Mononuclear cell (primary cell): Measurements from ENCODE around the gene HSPA12A. TPM values are rescaled to one million over a fixed set of nuclear protein-coding genes. Genes with fewer than 3 reads are reported as not detected.

ENCODE experiments used
- H3K27me3 ChIP-seq: 2 replicates; pipeline ENCODE4 v1.6.0; 2011; ENCODE audit warnings: low read length, control low read depth; ENCODE audit not compliant: insufficient read depth
- H3K4me1 ChIP-seq: 2 replicates; pipeline ENCODE4 v1.5.1; 2011; ENCODE audit warnings: mild to moderate bottlenecking, low read length, control low read depth; ENCODE audit not compliant: insufficient read depth
- H3K4me3 ChIP-seq: 2 replicates; pipeline ENCODE4 v1.5.1; 2011; ENCODE audit warnings: mild to moderate bottlenecking, low read length, moderate library complexity
- H3K9me3 ChIP-seq: 2 replicates; pipeline ENCODE4 v1.5.1; 2011; ENCODE audit warnings: low read depth, mild to moderate bottlenecking, control low read depth, low read length
- total RNA-seq: library from RNA; depleted of rRNA; stranded (reverse); fragments of >200 nt; gene quantifications from one replicate; pipeline ENCODE4 v1.2.3, GENCODE V29; 2012

HSPA12A gene
- total RNA-seq, 1 donor: under 0.01 TPM

DNA sequence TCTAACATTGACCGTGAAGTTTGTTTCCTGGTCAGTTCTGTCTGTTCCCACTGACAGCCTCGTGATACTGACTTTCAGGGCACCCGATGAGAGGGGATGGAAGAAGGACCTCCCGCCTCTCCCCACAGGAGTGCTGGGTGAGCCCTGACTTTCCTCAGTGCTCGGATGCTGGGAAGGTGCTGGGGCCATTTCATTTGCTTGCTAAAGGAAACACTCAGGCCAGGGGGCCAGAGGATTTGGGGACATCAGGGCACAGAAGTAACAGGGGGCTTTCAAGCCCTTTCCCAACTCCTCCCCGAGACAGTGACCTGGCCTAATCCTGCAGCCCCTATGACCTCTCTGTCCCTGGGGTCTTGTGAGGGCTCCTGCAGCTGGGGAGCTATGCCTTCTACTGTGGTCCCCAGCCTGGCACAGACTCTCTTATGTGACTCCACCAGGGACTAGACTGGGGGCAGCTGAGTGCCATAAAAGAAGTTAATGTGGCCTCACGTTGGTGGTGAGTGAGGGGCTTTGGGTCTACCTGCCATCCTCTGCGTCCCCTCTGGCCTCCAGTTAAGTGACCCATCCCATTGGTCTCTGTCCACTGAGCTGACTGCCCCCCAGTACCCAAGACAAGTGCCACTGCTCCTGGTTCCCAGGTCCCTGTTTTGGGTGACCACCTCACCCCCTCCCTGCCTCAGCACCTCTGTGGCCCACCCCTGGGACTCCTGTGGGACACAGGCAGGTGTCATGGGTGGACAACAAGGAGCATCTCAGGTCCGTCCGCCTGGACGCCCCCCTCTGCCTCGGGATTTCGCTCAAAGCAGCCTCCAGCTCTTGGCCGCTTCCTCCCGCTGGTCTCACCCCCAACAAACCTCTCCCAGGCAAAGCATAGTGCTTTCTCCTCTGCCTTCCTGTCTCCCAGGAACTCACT lies 33.4 kb upstream of the HSPA12A start:
- Histone ChIP-seq H3K27me3 (no peaks in the 10 kb centered on the region), H3K4me3 (no peak overlapping the region), H3K9me3 (no peaks in the 10 kb centered on the region), H3K4me1 (no peaks in the 10 kb centered on the region)

DNA sequence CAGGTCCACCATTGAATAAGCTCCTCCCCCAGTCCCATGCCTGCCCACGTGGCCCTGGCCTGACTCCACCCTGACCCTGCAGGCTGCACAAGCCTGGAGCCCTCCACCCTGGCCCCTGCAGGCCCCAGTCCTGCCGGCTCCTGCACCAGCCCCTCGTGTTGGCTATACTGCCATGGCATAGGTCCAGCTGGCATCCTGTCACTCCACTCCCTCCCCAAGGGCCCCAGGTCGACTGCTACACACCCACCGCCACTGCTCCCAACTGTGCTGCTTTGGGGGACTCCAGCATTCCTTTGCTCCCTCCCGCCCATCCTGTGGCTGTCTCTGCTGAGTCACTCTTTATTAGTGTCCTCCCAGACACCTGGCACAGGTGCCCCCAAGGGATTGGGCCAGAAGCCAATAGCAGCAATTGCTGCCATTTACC lies 32.4 kb upstream of the HSPA12A start:
- no peaks in the 10 kb centered on the region for H3K4me1 ChIP-seq
- H3K27me3 ChIP-seq: no peaks in the 10 kb centered on the region
- H3K4me3 ChIP-seq: no peak overlapping the region
- no peaks in the 10 kb centered on the region for H3K9me3 ChIP-seq

GRCh38 chr10:116772909-116773705 lies 30.7 kb upstream of the HSPA12A start:
- Histone ChIP-seq H3K9me3 (no peaks in the 10 kb centered on the region), H3K27me3 (no peaks in the 10 kb centered on the region), H3K4me3 (no peak overlapping the region), H3K4me1 (no peaks in the 10 kb centered on the region)

DNA sequence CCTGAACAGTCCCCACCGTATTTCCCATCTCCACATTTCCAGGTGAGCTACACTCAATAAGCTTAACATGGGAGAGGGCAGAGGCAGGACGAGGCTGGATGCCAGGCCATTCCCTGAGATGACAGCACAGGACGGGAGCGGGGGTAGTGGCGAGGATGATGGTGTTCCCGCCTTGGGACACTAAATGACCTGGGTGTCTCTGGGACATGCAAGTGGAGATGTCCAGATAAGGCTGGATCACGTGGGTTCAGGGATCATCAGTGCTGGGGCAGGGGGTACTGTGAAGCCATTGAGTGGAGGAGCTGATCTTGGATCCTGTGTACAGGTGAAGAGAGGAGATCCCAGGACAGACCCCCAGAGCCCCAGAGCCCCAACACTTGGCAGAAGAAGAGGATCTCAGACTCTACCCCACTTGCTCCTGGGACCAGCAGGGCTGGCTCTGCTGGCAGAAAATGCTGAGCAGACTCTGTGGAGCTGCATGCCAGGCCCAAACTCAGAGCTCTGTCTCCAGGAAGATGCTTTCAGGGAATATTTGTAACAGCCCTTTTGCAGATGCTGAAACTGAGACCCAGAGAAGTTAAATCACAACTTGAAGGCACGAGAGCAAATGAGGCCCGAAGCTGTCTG lies 29.7 kb upstream of the HSPA12A start:
- no peaks in the 10 kb centered on the region for H3K27me3 ChIP-seq
- no peaks in the 10 kb centered on the region for H3K4me1 ChIP-seq
- H3K9me3 ChIP-seq: no peaks in the 10 kb centered on the region
- no peak overlapping the region for H3K4me3 ChIP-seq

GRCh38 chr10:116771101-116771958 lies 29.0 kb upstream of the HSPA12A start:
- no peak overlapping the region for H3K4me3 ChIP-seq
- no peaks in the 10 kb centered on the region for H3K27me3 ChIP-seq
- no peaks in the 10 kb centered on the region for H3K4me1 ChIP-seq
- H3K9me3 ChIP-seq: no peaks in the 10 kb centered on the region

DNA sequence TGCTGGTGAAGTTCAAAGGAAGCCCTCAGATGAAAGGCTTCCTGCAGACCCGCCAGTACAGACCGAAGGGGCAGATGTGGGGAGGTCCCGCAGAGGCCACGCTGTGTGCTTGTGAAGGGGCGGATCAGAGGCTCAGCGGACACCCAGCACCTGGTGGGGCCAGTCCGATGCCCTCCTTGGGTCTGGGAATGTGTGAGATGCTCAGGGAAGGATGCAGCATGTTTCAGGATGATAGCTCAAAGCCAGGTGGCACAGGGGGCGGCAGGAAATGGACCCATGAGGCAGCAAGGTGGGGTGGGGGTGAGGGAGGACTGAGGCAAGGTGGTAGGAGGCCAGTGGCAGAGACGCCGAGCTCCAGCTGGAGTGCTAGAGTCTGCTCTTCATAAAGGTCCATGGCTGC lies 27.9 kb upstream of the HSPA12A start:
- no peak overlapping the region for H3K4me3 ChIP-seq
- no peaks in the 10 kb centered on the region for H3K4me1 ChIP-seq
- peaks cover 3% of the 10 kb centered on the region for H3K27me3 ChIP-seq
- H3K9me3 ChIP-seq: no peaks in the 10 kb centered on the region

DNA sequence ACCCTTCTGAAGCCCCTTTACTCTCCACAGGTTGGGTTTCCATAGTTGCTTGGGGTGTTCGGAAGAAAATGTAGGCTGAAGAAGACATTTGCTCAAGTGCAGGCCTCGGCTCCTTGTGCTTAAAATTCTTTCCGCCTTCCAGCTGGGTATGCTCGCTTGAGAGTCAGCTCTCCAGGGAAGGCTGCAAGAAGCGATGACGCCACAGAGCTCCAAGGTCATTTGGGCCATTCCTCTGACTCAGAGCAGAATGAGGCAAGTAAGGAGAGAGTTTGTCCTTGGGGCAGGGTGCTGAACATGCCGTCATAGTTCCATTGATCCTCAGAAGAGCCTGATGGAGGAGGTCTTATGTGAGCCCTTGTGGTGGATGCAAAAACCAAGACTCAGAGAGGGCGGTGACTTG lies 27.4 kb upstream of the HSPA12A start:
- H3K4me3 ChIP-seq: no peak overlapping the region
- no peaks in the 10 kb centered on the region for H3K4me1 ChIP-seq
- H3K9me3 ChIP-seq: no peaks in the 10 kb centered on the region
- H3K27me3 ChIP-seq: peaks cover 7% of the 10 kb centered on the region

DNA sequence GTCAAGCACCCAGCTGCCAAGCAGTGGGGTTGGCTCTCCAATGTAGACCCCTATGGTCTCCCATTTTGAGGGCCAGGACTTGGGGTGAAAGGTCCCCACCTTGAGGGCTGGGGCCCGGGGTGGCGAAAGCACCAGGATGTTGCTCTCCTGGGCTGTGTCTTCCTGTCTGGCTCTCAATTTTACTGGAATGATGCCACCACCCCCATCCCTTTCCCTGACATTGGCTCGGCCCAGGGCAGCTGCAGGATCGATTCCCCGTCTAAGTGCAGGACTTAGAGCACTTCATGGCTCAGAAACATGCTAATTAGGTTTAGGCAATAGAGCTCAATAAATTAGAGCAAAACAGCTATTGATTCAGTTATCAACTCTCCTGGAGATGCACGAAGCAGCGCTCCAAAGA lies 27.0 kb upstream of the HSPA12A start:
- no peak overlapping the region for H3K4me3 ChIP-seq
- H3K4me1 ChIP-seq: no peaks in the 10 kb centered on the region
- H3K9me3 ChIP-seq: no peaks in the 10 kb centered on the region
- H3K27me3 ChIP-seq: peaks cover 7% of the 10 kb centered on the region

DNA sequence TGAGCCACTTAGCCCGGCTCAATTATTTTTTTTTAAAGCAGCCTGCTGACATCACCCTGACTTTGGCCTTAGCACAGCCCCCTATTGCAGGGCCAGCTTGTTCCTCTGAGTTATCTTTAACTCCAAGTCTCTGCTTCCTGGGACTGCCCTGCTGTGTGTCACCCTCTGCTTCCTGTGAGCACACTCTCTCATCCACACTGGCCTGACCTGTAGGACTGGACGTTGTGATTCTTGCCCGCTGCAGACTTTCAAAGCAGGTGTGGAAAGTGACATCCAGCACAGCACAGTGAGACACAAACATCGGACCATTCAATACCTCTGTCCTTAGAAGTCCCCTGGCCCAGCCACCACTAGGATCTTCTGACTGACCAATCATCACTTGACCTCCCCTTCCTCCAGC lies 26.4 kb upstream of the HSPA12A start:
- no peak overlapping the region for H3K4me3 ChIP-seq
- no peaks in the 10 kb centered on the region for H3K9me3 ChIP-seq
- no peaks in the 10 kb centered on the region for H3K4me1 ChIP-seq
- peaks cover 7% of the 10 kb centered on the region for H3K27me3 ChIP-seq

DNA sequence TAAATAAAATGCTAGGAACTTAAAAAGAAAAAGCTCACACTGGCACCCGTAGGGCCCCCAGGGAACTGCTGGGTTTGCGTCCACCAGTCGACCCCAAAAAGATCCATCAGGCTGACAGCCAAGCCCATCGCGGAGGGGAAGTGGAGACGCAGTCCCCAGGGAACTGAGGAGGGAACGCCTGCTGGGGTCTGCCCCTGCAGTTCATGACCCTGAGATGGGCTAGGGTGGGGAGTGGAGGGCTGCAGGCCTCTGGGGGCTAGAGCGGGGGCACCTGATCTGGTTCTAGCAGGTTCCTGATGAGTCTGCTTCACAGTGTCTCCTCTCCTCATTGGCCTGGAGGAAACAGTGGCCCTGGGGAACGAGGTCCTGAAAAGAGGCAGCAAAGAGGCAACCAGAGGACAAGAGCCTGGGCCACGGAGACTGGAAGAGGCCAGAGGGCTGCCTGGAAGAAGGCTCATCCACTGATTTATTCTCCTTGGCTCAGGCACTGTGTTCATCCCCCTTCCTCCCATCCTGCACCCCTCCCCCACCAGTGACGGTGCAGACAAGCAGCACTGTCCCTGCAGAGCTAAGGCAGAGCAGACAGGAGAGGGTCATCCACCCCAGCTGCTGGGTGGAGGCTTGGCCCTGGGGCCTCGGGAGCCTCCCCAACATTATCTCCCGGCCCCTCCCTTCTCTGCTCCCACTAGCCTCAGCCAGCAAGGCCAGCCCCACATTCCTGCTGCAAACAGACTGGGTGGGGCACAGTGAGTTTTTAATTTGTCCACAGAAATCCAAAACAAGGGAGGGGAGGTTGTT lies 24.7 kb upstream of the HSPA12A start:
- no peaks in the 10 kb centered on the region for H3K4me1 ChIP-seq
- no peaks in the 10 kb centered on the region for H3K9me3 ChIP-seq
- H3K27me3 ChIP-seq: peaks cover 7% of the 10 kb centered on the region
- no peak overlapping the region for H3K4me3 ChIP-seq

DNA sequence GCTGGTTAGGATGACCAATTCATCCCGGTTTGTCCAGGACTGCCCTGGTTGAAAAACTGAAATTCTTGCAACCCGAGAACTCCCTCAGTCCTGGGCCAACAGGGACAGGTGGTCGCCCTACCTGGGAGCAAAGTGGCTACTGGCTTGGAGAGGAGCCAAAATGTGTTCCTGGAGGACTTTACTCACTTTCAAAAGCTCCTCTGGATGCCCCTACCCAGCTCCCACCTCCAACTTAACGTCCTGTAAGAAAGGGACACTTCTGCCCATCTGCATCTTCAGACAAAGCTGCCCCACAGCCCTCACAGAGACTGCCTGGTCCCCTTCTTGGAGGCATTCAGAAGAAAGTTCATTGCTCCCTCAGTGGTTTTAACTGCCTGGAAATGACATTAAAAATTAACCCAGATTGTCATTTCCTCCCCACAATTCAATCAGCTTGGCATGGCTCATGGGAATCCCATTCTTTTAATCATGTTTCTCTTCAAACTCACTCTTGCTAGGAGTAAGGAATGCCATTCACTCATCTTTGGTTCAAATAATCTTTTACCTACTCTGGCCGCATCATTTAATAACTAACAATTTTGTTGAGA lies 24.0 kb upstream of the HSPA12A start:
- Histone ChIP-seq H3K4me3 (no peak overlapping the region), H3K27me3 (peaks cover 7% of the 10 kb centered on the region), H3K9me3 (no peaks in the 10 kb centered on the region), H3K4me1 (no peaks in the 10 kb centered on the region)

- Histone ChIP-seq H3K27me3 (peaks cover 7% of the 10 kb centered on the region), H3K4me3 (no peak overlapping the region), H3K4me1 (no peaks in the 10 kb centered on the region), H3K9me3 (no peaks in the 10 kb centered on the region)
Observed at GRCh38 chr10:116765648-116766081, 23.3 kb upstream of the HSPA12A start.

- Histone ChIP-seq H3K4me1 (no peaks in the 10 kb centered on the region), H3K27me3 (peaks cover 7% of the 10 kb centered on the region), H3K9me3 (no peaks in the 10 kb centered on the region), H3K4me3 (no peak overlapping the region)
Observed at GRCh38 chr10:116764979-116765378, 22.6 kb upstream of the HSPA12A start.
